ENCODE measurements around the gene KLRC1.

The KLRC1 gene

GRCh38 chr12:10469701-10470100 is 16.5 kb upstream of the KLRC1 start:
- Mint-ChIP-seq H3K4me3 (no peak overlapping the region), H3K36me3 (ENCODE audit: low read depth) (no peaks in the 10 kb centered on the region), H3K27ac (no peak overlapping the region), H3K27me3 (ENCODE audit: low read depth, poor library complexity) (peaks cover 12% of the 10 kb centered on the region), H3K4me1 (no peaks in the 10 kb centered on the region), H3K9me3 (peaks cover 41% of the 10 kb centered on the region)
- TF ChIP-seq, protein P1, sequence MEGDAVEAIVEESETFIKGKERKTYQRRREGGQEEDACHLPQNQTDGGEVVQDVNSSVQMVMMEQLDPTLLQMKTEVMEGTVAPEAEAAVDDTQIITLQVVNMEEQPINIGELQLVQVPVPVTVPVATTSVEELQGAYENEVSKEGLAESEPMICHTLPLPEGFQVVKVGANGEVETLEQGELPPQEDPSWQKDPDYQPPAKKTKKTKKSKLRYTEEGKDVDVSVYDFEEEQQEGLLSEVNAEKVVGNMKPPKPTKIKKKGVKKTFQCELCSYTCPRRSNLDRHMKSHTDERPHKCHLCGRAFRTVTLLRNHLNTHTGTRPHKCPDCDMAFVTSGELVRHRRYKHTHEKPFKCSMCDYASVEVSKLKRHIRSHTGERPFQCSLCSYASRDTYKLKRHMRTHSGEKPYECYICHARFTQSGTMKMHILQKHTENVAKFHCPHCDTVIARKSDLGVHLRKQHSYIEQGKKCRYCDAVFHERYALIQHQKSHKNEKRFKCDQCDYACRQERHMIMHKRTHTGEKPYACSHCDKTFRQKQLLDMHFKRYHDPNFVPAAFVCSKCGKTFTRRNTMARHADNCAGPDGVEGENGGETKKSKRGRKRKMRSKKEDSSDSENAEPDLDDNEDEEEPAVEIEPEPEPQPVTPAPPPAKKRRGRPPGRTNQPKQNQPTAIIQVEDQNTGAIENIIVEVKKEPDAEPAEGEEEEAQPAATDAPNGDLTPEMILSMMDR (IDR thresholded peaks at IDR 0.05), result no peak
- no peak for DNase-seq

DNA sequence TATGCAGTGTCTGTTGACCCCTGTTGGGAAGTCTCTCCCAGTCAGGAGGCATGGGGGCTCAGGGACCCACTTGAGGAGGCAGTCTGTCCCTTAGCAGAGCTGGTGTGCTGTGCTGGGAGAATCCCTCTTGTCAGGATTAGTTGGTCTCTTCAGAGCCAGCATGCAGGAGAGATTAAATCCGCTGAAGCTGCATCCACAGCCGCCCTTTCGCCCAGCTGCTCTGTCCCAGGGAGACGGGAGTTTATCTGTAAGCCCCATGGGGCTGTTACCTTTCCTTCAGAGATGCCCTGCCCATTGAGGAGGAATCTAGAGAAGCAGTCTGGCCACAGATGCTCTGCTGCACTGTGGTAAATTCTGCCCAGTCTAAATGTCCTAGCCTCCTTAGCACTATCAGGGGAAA is 13.1 kb upstream of the KLRC1 start:
- TF ChIP-seq, protein P1 (IDR thresholded peaks at IDR 0.05), result no peak
- Mint-ChIP-seq H3K9me3 (peaks cover 31% of the 10 kb centered on the region), H3K27me3 (ENCODE audit: low read depth, poor library complexity) (peaks cover 8% of the 10 kb centered on the region), H3K27ac (no peak overlapping the region), H3K4me1 (no peaks in the 10 kb centered on the region), H3K4me3 (no peak overlapping the region), H3K36me3 (ENCODE audit: low read depth) (no peaks in the 10 kb centered on the region)
- no peak for DNase-seq

DNA sequence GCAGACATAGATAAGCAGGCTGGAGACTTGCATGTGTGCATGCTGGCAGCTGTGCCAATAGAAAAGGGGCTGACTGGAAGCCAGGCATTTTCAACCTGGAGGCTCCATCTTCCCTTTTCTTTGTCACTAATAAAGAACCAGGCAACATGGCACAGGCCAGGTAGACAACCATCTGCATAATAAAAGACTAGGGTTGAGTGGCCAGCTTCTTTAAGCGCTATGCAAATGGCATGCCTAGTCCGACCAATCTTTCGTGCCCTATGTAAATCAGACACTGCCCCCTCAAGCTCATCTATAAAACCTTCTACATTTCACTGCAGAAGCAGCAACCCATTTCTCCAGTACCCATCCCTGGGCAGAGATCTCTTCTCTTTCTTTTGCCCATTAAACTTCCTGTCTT is 4.6 kb upstream of the KLRC1 start:
- Mint-ChIP-seq H3K27me3 (ENCODE audit: low read depth, poor library complexity) (no peaks in the 10 kb centered on the region), H3K9me3 (peaks cover 72% of the 10 kb centered on the region), H3K4me3 (no peak overlapping the region), H3K36me3 (ENCODE audit: low read depth) (peaks cover 27% of the 10 kb centered on the region), H3K4me1 (no peaks in the 10 kb centered on the region), H3K27ac (no peak overlapping the region)
- DNase-seq, result no peak
- TF ChIP-seq, protein P1 (IDR thresholded peaks at IDR 0.05), result no peak

DNA sequence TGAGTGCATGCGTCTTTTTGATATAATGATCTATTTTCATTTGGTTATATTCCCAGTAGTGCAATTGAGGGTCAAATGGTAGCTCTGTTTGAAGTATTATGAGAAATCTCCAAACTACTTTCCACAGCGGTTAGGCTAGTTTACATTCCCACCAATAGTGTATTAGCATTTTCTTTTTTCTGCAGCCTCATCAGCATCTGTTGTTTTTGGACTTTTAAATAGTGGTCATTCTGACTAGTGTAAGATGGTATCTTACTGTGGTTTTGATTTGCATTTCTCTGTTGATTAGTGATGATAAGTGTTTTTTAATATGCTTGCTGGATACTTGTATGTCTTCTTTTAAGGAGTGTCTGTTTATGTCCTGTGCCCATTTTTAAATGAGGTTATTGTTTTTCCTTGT is 3.7 kb upstream of the KLRC1 start:
- no peak for DNase-seq
- Mint-ChIP-seq H3K4me3 (no peak overlapping the region), H3K4me1 (no peaks in the 10 kb centered on the region), H3K27ac (no peak overlapping the region), H3K27me3 (ENCODE audit: low read depth, poor library complexity) (no peaks in the 10 kb centered on the region), H3K9me3 (peaks cover 65% of the 10 kb centered on the region), H3K36me3 (ENCODE audit: low read depth) (peaks cover 27% of the 10 kb centered on the region)
- TF ChIP-seq, protein P1 (IDR thresholded peaks at IDR 0.05), result no peak

DNA sequence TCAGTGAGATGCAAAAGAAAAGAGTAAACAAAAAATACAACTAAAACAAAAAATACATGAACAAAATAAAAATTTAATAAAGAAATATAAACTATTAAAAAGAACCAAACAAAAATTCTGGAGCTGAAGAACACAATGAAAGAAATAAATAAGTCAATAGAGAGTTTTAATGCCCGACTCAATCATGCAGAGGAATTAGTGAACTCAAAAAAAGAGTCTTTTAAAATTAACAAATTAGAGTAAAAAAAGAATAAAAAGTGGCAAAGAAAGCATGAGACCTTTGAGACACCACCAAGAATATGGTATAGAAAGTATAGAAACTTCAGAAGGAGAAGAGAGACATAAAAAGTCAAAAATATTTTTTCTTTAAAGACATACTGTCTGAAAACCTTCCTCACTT is 2.6 kb upstream of the KLRC1 start:
- DNase-seq, result no peak
- TF ChIP-seq, protein P1 (IDR thresholded peaks at IDR 0.05), result no peak

DNA sequence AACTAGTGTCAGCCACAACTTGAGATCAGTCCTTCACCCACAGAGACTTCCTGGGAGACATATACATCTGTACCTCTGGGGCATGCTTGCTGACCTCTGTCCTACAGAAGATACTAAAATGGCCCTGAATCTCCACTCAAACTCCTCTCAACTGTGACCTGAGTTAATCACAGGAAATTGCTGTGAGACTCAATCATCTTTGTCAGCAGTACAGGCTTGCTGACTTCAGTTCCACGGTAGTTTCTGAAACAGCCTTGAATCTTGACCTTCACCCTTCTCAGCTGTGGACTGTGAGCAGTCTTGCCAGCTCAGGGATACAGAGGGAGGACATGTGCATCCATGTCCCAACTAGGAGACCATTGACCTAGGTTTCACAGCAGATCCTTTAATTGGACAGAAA is 1.4 kb upstream of the KLRC1 start:
- H3K27me3 Mint-ChIP-seq (ENCODE audit: low read depth, poor library complexity), result no peaks in the 10 kb centered on the region
- no peak for DNase-seq
- H3K27ac Mint-ChIP-seq, result no peak overlapping the region
- TF ChIP-seq, protein P1 (IDR thresholded peaks at IDR 0.05), result no peak
- peaks cover 27% of the 10 kb centered on the region for H3K36me3 Mint-ChIP-seq (ENCODE audit: low read depth)
- no peaks in the 10 kb centered on the region for H3K4me1 Mint-ChIP-seq
- H3K4me3 Mint-ChIP-seq, result no peak overlapping the region
- H3K9me3 Mint-ChIP-seq, result peaks cover 50% of the 10 kb centered on the region

More for the DNA sequence above, 2.6 kb upstream of the KLRC1 start:
- Mint-ChIP-seq H3K36me3 (ENCODE audit: low read depth) (peaks cover 27% of the 10 kb centered on the region), H3K27me3 (ENCODE audit: low read depth, poor library complexity) (no peaks in the 10 kb centered on the region), H3K4me1 (no peaks in the 10 kb centered on the region), H3K9me3 (peaks cover 62% of the 10 kb centered on the region), H3K27ac (no peak overlapping the region), H3K4me3 (no peak overlapping the region)

All from nephron progenitor cell (in vitro differentiated cells).